ENCODE measurements around the gene CYB5B.

Gene CYB5B

DNA sequence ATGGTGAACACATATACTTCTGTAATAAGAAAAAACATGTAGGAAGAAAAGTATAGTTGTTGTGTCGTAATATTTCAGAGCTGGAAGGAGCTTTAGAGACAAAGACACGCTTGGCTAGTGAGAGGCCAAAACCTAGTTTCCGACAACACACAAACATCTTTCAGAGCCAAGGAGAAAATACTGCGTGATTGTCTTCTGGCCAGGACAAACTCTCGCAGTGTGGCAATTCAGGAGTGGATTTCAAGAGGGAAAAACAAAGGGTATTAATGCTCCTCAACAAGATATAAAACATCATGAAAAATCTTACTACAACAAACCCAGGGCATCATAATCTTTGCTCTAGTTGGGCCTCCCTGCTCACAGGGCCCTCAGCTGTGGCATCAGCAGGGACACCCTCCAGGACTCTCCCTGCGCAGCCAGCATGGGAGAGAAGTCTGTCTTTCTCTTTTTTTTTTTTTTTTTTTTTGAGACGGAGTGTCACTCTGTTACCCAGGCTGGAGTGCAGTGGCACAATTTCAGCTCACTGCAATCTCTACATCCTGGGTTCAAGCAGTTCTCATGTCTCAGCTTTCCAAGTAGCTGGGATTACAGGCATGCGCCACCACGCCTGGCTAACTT is 66.4 kb downstream of the CYB5B start:
- DNase-seq: no peak

DNA sequence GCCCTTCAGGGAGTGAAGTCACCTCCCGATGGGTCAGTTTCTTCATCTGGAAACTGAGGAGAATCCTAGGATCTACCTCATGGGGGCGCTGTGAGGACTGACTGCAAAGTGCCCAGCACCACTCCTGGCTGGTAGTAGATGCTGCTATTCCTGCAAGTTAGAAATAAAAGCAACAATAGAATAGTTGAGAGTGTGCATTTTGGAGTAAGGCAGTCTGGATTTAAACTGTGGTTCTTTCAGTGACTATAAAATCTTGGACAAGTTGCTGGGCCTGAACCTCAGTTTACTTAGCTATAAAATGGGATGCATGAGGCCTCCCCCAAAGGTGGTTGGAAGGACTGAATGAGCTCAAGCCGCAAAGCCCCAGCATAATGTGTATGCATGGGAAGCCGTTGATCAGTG is 70.6 kb downstream of the CYB5B start:
- no peak for DNase-seq

DNA sequence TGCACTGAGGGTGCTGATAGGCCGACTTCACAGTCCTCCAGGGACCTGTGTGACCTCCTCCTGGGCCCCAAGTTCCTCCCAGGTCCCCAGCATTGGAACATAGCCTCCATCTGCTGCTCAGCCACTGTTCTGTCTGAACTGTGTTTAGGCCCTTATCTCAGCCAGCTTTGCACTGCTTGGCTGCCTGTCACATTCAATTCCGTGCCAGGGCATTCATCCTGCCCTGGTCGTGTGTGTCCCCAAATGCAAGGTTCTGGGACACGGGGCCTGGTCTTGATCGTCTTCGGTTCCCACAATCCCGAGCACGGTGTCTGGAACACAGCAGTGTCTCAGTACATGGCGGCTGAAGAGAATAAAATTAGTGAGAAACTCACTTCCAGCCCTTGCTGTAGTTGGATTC is 71.4 kb downstream of the CYB5B start:
- no peak for DNase-seq

DNA sequence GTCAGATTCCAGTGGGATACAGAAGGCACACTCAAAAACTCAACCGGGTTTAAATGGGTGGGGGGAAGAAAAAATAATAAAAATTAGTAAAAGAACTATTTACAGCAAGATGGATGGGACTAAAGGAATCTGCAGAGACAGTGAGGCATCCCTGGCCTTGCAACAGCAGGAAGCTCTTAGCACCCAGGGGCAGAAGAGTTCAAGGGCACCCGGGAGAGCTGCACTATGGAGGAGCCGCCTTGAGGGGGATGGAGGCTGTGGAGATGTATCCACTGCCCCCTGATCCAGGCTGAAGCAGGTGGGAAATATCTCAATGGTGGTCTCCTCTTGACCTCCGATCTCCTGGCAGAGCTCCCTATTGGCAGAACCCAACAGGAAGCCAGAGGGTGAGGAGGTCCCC is 72.0 kb downstream of the CYB5B start:
- no peak for DNase-seq

DNA sequence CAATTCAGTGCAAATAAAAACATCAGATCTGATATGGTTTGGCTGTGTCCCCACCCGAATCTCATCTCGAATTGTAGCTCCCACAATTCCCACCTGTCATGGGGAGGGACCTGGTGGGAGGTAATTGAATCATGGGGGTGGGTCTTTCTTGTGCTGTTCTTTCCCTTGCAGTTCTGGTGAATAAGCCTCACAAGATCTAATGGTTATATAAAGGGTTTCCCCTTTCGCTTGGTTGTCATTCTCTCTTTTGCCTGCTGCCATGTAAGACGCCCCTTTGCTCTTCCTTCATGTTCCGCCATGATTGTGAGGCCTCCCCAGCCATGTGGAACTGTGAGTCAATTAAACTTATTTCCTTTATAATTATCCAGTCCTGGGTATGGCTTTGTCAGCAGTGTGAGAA is 72.5 kb downstream of the CYB5B start:
- no peak for DNase-seq

DNA sequence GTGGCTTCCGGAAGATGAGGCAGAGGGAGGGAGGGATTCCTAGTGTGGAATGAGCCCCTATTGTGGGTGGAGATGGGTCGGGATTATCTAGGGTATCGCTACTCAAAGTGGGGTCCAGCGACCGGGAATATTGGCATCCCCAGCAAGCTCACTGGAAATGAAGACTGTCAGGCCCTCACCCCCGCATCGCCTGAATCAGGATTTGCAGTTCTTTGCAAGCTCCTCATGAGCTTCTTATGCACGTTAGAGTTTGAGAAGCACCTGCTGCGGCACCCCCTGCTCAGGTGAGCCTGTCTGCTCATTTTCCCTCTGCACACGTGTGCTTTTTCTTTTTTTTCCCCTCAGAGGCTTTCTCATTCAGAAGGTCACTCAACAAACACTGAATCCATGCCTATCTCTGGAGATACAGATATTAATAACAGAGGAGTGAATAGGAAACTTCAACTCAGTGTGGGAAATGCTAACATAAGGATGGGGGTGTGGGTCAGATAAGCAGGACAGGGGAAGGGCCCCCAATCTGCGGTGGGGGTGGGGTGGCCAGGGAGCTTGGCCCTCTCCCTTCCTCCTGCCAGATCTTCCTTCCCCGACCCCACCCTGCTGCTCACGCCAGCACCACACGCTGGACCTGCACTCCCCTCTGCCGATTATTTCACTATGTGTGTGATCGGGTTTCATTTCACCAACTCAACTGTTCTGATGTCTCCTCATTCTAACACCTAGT is 73.6 kb downstream of the CYB5B start:
- no peak for DNase-seq

DNA sequence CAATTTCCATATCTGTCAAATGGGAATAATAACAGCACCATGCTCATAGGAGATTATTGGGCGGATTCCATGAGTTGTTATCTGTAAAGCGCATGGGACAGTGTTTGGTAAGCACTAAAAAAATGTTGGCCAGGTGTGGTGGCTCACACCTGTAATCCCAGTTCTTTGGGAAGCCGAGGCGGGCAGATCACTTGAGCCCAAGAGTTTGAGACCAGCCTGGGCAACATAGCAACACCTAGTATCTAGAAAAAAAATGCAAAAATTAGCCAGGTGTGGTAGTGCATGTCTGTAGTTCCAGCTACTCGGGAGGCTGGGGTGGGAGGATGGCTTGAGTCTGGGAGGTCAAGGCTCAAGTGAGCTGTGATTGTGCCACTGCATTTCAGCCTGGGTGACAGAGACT is 74.5 kb downstream of the CYB5B start:
- DNase-seq: no peak

DNA sequence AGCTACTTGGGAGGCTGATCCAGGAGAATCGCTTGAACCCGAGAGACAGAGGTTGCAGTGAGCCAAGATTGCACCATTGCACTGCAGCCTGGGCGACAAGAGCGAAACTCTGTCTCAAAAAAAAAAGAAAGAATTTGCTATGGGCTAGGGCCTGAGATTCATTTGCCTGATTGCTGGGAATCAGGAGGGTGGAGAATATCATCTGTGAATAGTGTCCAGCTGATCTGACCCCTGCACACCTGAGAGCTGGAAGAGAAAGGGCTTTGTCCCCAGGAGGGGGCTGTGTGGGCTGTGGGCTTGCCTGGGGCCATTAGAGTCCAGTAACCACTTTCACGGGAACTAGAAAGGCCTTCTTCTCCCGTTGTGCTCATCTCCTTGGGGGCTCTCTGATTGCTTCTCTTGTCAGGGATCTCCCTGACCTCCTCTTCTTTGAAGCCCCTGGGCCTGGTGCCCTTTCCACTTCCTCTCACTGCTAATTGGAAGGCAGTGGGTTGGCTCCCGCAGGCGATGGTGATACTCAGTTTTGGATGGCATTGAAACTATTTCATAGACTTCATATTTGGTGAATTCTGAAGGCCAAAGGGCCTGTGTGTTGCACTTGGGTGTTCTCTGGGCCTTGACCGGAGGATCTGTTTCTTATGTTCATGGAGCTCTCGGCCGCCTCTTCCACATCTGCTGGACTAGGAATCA is 75.3 kb downstream of the CYB5B start:
- no peak for DNase-seq

DNA sequence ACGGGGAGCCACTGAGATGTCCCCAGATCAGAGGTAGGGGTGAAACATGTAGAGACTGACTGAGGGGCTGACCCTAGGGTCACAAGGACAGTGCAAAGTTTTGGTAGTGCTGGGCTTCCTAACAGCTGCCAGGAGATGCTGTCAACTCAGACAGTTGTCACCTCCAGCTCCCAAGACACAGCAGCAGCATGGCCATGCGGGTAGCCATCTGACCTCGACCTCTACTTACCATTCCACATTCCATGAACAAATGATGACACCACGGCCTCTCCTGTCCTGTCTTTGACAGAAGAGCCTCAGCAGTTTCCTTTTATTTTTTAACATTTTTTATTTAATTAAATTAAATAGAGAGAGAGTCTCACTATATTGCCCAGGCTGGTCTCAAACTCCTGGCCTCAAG is 76.1 kb downstream of the CYB5B start:
- no peak for DNase-seq

DNA sequence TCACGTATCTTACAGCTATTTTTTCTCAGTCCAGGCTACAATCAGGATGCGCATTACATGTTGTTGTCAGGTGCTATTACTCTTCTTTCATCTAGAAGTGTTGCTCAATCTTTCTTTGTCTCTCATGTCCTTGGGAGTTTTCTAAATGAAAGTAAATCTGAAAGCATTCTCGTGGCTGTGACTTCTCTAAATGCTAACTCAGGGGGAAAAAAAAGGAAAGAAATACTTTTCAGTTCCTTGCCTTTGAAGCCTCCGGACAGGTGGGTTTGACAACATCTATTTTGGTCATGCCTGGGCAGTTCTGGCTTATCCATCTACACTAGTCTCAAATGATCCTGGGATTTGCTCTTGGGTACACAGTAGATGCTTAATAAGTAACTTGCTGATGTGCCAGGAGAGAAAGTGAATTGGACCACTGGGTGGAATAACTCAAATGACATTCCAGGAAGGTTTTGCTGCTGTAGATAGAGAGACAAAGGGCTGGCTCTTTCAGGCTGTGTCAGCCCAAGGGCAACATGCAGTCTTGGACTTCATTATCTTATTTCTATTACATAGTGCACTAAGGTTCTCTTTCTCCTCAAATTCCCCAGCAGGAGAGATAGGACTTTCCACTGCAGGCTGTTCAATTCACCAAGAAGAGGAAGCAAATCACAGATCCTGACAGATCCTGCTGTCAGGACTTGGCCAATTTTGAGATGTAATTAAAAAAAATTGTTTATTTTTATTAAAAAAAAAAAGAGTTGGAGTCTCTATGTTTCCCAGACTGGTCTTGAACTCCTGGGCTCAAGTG is 77.7 kb downstream of the CYB5B start:
- no peak for DNase-seq

DNA sequence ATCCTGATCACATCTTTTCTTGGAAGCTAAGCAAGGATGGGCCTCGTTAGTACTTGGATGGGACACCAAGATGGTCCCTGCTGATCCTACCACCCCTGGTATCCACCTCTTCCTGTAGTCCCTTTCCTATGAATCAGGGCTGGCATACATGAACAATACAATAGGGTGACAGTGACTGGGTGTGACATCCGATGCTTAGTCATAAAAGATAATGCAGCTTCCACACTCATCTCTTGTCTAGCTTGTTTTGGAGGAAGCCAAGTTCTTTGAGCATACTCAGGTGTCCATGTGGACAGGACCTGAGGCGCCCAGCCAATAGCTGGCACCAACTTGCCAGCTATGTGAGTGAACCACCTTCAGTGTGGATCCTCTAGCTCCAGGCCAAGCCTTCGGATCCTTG is 78.8 kb downstream of the CYB5B start:
- no peak for DNase-seq

DNA sequence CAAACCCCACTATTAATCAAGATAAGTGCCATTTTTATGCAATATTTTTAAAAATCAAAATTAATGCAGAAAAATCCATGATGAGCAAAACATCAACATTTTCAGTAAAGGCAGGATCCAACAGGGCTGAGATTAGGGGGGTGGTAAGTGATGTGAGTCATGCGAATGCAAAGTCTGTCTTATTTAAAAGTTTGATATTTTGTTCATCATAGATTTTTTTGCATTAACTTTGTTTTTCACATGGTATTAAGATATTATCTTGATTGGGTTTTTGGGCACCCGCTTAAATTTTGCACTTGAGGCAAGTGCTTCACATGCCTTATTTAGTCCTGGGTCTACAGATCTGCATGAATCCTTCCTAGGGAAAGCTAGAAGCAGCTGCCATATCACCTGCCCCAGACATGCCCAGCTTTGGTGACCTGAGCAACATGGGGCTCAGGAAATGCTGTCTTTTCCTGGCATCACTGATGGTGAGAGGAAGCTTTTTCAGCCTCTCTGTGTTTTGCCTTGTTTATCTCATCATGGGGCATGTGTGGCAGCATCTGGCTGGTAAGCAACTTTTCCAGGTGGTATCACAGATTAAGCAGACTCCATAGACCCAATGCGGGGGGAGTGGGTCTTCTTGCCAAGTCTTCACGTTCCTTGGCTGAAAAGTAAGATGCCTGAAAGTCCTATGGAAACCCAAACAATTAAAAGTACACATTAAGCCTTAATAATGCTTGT is 83.8 kb downstream of the CYB5B start:
- DNase-seq: no peak

DNA sequence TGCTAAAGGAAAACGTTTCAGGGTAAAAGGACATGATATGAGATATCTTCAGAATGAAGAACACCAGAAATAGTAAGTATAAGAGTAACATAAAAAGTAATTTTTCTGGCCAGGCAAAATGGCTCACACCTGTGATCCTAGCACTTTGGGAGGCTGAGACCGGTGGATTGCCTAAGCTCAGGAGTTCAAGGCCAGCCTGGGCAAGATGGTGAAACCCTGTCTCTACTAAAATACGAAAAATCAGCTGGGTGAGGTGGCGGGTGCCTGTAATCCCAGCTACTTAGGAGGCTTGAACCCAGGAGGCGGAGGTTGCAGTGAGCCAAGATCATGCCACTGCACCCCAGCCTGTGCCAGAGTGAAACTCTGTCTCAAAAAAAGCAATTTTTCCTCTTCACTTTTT is 84.7 kb downstream of the CYB5B start:
- no peak for DNase-seq

DNA sequence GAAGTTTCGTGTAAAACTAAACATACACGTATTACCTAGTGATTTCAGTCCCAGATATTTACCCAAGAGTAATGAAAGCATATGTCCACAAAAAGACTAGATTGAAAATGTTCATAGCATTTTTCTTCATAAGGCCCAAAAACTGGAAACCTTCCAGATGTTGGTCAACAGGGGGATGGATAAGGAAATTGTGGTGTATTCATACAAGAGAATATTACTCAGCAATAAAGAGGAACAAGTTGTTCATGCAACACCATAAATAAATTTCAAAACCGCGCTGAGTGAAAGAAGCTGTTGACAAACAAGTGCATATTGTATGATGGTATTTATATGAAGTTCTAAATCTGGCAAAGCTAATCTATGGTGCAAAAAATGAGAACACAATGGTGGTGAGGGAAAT is 87.2 kb downstream of the CYB5B start:
- DNase-seq: no peak

DNA sequence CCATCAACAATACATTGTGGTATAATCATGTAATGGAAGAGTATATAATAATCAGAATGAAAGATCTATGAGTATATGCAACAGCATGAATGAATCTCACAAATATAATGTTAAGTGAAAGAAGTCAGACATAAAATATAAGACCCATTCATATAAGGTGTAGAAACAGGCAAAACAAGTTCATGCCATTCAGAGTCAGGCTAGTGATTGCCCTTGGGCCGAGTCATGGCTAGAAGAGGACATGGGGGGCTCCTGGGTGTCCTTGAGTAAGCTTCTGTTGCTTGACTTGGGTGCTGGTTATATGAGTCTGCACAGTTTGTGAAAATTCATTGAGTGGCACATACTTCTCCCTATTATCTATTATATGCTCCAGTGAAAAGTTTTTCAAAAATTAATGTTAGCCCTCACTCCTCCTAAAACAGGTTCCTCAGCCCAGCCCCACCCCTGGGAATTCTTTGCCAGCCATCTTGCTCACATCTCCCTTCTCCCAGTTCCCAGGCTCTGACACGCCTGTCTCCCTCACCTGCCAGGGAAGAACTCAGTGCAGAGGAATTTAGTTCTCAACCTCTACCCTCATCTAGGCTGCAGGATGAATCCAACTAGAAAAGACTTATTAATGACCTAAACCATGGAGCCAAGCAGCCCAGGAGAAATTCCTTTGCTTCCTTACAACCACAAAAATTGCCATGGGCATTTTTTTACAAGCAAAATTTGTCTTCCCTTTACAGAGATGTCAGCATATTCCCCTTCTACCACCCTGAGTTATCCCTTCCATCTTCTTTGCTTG is 89.0 kb downstream of the CYB5B start:
- DNase-seq: no peak

DNA sequence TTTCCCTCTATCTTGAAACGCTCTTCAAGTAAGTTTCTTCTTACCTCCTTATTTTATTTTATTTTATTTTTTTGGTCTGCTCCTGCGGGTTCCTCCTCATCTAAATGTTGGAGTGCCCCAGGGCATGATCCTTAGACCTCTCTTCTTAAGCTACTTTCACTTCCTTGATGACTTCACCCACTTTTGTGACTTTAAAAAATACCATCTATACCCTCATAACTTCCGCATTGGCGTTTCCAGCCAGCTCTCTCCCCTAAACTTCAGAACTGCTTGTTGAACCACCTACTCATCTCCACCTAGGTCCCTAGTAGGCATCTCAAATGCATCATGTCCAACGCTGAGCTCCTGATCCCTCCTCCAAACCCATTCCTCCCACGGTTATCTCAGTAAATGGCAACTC is 89.9 kb downstream of the CYB5B start:
- no peak for DNase-seq
